Neural progenitor cell (in vitro differentiated cells): ENCODE data around the gene ZNF79.

Experiments used
- CTCF ChIP-seq: fragments of 200-600 bp; sonication (generic); IDR thresholded peaks from 2 replicates; pipeline ENCODE4 v1.5.1; 2017; ENCODE audit warnings: antibody characterized with exemption, mild to moderate bottlenecking
- EZH2 ChIP-seq: fragments of 200-600 bp; sonication (generic); IDR thresholded peaks from 2 replicates; pipeline ENCODE4 v1.6.1; 2017; ENCODE audit warnings: antibody characterized with exemption, mild to moderate bottlenecking, moderate library complexity
- EZH2phosphoT487 ChIP-seq: fragments of 200-600 bp; sonication (generic); IDR thresholded peaks from 2 replicates; pipeline ENCODE4 v1.6.1; 2017; ENCODE audit warnings: antibody characterized with exemption

GRCh38 chr9:127491516-127491915 is 67.3 kb downstream of the ZNF79 start:
- TF ChIP-seq CTCF (no peak), EZH2 (no peak), EZH2phosphoT487 (no peak)
